Right atrium auricular region (tissue), 2 donors: Measurements from ENCODE around the gene RHBDL2. TPM values are rescaled to one million over a fixed set of nuclear protein-coding genes. Genes with fewer than 3 reads are reported as not detected.

ENCODE experiments used
- DNase-seq: peaks from one replicate; pipeline ENCODE4 v3.0.0-alpha.2; 2019; ENCODE audit warnings: low spot score
- H3K27ac ChIP-seq, 2 donors: fragments of 200-600 bp; sonication (generic); 1 replicate in 1 of 2; 2 replicates in 1 of 2; pipeline ENCODE4 v1.5.1; 2016 to 2019
- H3K27me3 ChIP-seq, 2 donors: fragments of 200-600 bp; sonication (generic); one replicate each; pipeline versions ENCODE4 v1.5.1 to v1.6.0; 2017 to 2019
- H3K36me3 ChIP-seq: fragments of 200-600 bp; sonication (generic); one replicate; pipeline ENCODE4 v1.5.1; 2016
- H3K4me1 ChIP-seq, 2 donors: fragments of 200-600 bp; sonication (generic); one replicate each; pipeline versions ENCODE4 v1.5.1 to v1.6.0; 2017 to 2019
- H3K4me3 ChIP-seq, 2 donors: fragments of 200-600 bp; sonication (generic); 1 replicate in 1 of 2; 2 replicates in 1 of 2; pipeline ENCODE4 v1.5.1; 2017 to 2019; ENCODE audit warnings: mild to moderate bottlenecking in 1 of 2, moderate library complexity in 1 of 2
- H3K9me3 ChIP-seq, 2 donors: fragments of 200-600 bp; sonication (generic); one replicate each; pipeline ENCODE4 v1.5.1; 2019
- total RNA-seq, 2 donors: library from RNA; depleted of rRNA; stranded (reverse); fragments of >200 nt; gene quantifications; one replicate each; pipeline ENCODE4 v1.1.0, GENCODE V29; 2016
- TF ChIP-seq, protein P1 (sequence below), 2 donors: fragments of 200-600 bp; sonication (generic); IDR thresholded peaks; one replicate each; pipeline ENCODE4 v1.5.1; 2019; ENCODE audit warnings: antibody characterized with exemption in 2 of 2

Gene RHBDL2
- total RNA-seq, 2 donors from 2014 or later: 0.31 TPM; not detected in 1

DNA sequence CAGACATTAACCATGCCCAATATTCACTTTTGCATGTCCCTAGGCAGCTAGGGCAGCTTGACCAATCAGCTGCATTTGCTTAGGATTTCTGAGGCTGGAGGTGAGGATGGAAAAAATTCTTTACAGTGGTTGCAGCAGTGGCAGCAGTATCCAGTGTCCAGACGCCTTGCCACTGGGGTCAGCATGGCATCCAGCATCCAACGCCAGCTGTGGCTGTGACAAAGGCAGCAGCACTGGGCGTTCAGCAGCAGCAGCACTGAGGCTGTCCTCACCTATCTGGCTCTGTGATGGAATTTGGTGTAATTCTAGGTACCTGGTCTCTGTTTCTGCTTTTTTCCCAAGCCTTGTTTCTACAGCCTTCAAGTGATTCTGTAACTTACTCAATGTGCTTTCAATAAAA is 15.5 kb downstream of the RHBDL2 start:
- no peak overlapping the region for H3K27ac ChIP-seq
- H3K4me3 ChIP-seq: no peak overlapping the region
- H3K9me3 ChIP-seq: no peaks in the 10 kb centered on the region
- TF ChIP-seq, protein P1, sequence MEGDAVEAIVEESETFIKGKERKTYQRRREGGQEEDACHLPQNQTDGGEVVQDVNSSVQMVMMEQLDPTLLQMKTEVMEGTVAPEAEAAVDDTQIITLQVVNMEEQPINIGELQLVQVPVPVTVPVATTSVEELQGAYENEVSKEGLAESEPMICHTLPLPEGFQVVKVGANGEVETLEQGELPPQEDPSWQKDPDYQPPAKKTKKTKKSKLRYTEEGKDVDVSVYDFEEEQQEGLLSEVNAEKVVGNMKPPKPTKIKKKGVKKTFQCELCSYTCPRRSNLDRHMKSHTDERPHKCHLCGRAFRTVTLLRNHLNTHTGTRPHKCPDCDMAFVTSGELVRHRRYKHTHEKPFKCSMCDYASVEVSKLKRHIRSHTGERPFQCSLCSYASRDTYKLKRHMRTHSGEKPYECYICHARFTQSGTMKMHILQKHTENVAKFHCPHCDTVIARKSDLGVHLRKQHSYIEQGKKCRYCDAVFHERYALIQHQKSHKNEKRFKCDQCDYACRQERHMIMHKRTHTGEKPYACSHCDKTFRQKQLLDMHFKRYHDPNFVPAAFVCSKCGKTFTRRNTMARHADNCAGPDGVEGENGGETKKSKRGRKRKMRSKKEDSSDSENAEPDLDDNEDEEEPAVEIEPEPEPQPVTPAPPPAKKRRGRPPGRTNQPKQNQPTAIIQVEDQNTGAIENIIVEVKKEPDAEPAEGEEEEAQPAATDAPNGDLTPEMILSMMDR (IDR thresholded peaks at IDR 0.05): no peak
- no peaks in the 10 kb centered on the region for H3K36me3 ChIP-seq
- H3K27me3 ChIP-seq: no peaks in the 10 kb centered on the region
- H3K4me1 ChIP-seq: no peaks in the 10 kb centered on the region
- no peak for DNase-seq

DNA sequence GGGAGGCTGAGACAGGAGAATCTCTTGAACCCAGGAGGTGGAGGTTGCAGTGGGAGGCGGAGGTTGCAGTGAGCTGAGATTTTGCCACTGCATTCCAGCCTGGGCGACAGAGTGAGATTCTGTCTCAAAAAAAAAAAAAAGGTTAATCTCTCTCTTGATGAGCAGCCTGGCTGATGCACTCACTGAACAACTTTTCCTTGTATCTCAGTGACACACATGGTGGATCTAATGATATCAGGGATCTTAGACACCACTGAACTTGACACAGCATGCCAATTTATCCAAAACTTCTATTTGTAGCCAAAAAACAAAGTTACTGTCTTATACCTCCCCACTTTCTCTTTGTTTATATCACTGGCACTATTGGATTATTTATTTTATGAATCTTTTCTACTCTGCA is 16.2 kb downstream of the RHBDL2 start:
- H3K36me3 ChIP-seq: no peaks in the 10 kb centered on the region
- TF ChIP-seq, protein P1 (IDR thresholded peaks at IDR 0.05): no peak
- no peak for DNase-seq

DNA sequence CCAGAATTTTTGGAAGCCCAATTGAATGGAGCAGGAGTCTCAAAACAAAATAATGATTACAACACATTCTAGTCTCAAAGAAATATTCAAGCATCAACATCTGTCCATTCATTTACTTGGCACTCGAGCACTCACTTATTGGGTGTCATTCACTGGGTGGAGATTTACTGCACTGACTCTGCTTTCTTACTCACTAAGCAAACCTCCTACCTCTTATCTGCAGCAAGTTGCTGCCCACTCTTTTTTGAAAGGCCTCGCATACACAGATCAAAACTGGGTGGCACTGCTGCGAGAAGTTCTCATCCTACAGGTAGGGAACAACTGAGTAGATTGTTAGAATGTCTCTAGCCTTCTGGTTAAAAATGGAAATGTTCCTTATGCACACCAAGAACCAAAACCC is 18.0 kb downstream of the RHBDL2 start:
- H3K27ac ChIP-seq: no peak overlapping the region
- no peaks in the 10 kb centered on the region for H3K9me3 ChIP-seq
- H3K36me3 ChIP-seq: no peaks in the 10 kb centered on the region
- H3K27me3 ChIP-seq: no peaks in the 10 kb centered on the region
- H3K4me1 ChIP-seq: no peaks in the 10 kb centered on the region
- TF ChIP-seq, protein P1 (IDR thresholded peaks at IDR 0.05): no peak
- no peak overlapping the region for H3K4me3 ChIP-seq
- DNase-seq: no peak

More for the DNA sequence above, 16.2 kb downstream of the RHBDL2 start:
- Histone ChIP-seq H3K4me1 (no peaks in the 10 kb centered on the region), H3K4me3 (no peak overlapping the region), H3K27ac (no peak overlapping the region), H3K9me3 (no peaks in the 10 kb centered on the region), H3K27me3 (no peaks in the 10 kb centered on the region)

DNA sequence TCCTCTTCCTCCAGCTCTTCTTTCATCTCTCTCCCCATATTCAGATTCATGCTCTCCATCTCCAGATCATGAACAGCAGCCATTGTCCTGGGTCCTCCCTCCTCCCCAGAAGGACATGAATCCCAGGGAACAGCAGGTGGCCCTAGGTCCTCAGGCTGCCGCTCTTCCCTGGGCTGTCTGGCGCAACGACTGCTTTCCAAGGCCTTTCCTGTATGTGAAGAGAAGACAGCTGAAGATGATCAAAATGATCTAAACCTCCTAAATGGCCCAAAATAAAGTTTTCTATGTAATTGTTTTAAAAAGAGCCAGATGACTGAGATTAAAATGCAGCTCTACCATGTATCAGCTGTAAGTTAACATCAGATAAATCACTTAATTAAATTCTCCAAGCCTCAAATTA is 22.5 kb downstream of the RHBDL2 start:
- DNase-seq: no peak
- Histone ChIP-seq H3K4me3 (no peak overlapping the region), H3K4me1 (no peaks in the 10 kb centered on the region), H3K36me3 (no peaks in the 10 kb centered on the region), H3K27ac (no peak overlapping the region), H3K9me3 (no peaks in the 10 kb centered on the region), H3K27me3 (no peaks in the 10 kb centered on the region)
- TF ChIP-seq, protein P1 (IDR thresholded peaks at IDR 0.05): peak in 1 of 2 donors; percentile 18

DNA sequence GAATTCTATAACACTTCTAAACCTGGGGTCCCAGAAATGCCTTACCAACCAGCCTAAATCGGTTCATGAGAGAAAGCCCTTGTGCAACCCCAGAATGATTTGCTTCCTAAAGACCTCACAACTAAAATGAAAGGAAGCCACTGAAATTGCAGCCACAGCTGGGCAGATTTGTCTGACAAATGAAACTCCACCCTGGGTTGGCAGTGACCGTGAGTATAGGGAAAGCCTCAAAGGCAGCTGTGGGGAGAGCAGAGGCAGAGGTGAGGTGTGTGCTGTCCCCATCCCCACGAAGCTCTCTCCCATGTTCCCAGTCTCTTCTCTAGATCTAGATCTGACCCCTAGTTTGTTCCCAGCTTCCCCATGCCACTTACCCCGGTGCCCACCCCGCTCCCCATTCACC is 23.1 kb downstream of the RHBDL2 start:
- DNase-seq: no peak
- Histone ChIP-seq H3K9me3 (no peaks in the 10 kb centered on the region), H3K27me3 (no peaks in the 10 kb centered on the region), H3K27ac (no peak overlapping the region), H3K4me1 (no peaks in the 10 kb centered on the region), H3K4me3 (no peak overlapping the region), H3K36me3 (no peaks in the 10 kb centered on the region)
- TF ChIP-seq, protein P1 (IDR thresholded peaks at IDR 0.05): no peak

DNA sequence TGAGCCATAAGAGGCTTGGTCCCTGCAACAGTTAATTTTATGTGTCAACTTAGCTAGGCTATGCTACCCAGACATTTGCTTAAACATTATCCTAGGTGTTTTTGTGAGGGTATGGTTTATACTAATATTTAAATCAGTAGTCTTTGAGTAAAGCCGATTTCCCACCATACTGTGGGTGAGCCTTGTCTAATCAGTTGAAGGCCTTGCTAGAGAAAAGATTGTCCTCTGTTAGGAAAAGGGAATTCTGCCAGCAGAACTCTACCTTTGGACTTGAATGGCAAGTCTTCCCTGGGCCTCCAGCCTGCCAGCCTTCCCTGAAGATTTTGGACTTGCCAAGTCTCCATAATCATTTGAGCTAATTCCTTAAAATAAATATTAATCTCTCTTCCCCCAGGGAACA is 23.9 kb downstream of the RHBDL2 start:
- no peak for DNase-seq
- TF ChIP-seq, protein P1 (IDR thresholded peaks at IDR 0.05): no peak
- Histone ChIP-seq H3K9me3 (no peaks in the 10 kb centered on the region), H3K27me3 (no peaks in the 10 kb centered on the region), H3K4me3 (no peak overlapping the region), H3K4me1 (no peaks in the 10 kb centered on the region), H3K27ac (no peak overlapping the region), H3K36me3 (no peaks in the 10 kb centered on the region)
